Spleen (tissue), 11 donors: ENCODE results near the gene CDC14B. TPM values are rescaled to one million over a fixed set of nuclear protein-coding genes. Genes with fewer than 3 reads are reported as not detected.
"Not testable (repeated sequence)": the region's sequence is repeated elsewhere in the genome, so short reads cannot be mapped to it uniquely, and the experiment has no call there.

Source experiments
- DNase-seq: peaks from one replicate; pipeline ENCODE4 v3.0.0-alpha.2; 2020
- H3K27ac ChIP-seq, 8 donors: fragments of 200-600 bp; sonication (generic) in 7 of 8; 1 replicate in 4 of 8; 2 replicates in 4 of 8; pipeline versions ENCODE4 v1.5.0 to v1.8.0; 2016 to 2021; ENCODE audit warnings: inconsistent platforms in 4 of 8, mild to moderate bottlenecking in 4 of 8, moderate library complexity in 1 of 8
- H3K27me3 ChIP-seq, 7 donors: fragments of 200-600 bp; sonication (generic) in 6 of 7; replicated peaks in 1 of 7; 1 replicate in 4 of 7; 2 replicates in 3 of 7; pipeline versions ENCODE4 v1.5.0 to v1.8.0; 2016 to 2021; ENCODE audit warnings: inconsistent platforms in 3 of 7, mild to moderate bottlenecking in 1 of 7
- H3K36me3 ChIP-seq, 6 donors: fragments of 200-600 bp; sonication (generic) in 5 of 6; 1 replicate in 4 of 6; 2 replicates in 2 of 6; pipeline versions ENCODE4 v1.5.0 to v1.8.0; 2016 to 2021; ENCODE audit warnings: inconsistent platforms in 2 of 6
- H3K4me1 ChIP-seq, 6 donors: fragments of 200-600 bp; sonication (generic) in 5 of 6; 1 replicate in 3 of 6; 2 replicates in 3 of 6; pipeline versions ENCODE4 v1.5.0 to v1.8.0; 2016 to 2021; ENCODE audit warnings: inconsistent platforms in 3 of 6
- H3K4me3 ChIP-seq, 8 donors: fragments of 200-600 bp; sonication (generic) in 7 of 8; 1 replicate in 4 of 8; 2 replicates in 4 of 8; pipeline versions ENCODE4 v1.5.0 to v1.8.0; 2016 to 2021; ENCODE audit warnings: inconsistent platforms in 4 of 8, mild to moderate bottlenecking in 4 of 8, moderate library complexity in 2 of 8
- H3K9me3 ChIP-seq, 8 donors: fragments of 200-600 bp; sonication (generic) in 7 of 8; 1 replicate in 4 of 8; 2 replicates in 4 of 8; pipeline versions ENCODE4 v1.5.0 to v1.8.0; 2016 to 2021; ENCODE audit warnings: inconsistent platforms in 4 of 8
- CTCF ChIP-seq, 11 experiments: fragments of 200-600 bp in 7 of 11; fragments of 450-650 bp in 4 of 11; sonication (generic) in 4 of 11; IDR thresholded peaks in 8 of 11; conservative IDR thresholded peaks in 3 of 11; 1 replicate in 7 of 11; 2 replicates in 4 of 11; pipeline versions ENCODE4 v1.4.0 to v1.8.0; 2016 to 2021; ENCODE audit warnings: antibody characterized with exemption in 11 of 11, inconsistent platforms in 4 of 11, mild to moderate bottlenecking in 1 of 11
- POLR2A ChIP-seq, 3 donors: fragments of 450-650 bp; IDR thresholded peaks; one replicate each; pipeline ENCODE4 v1.5.1; 2017; ENCODE audit warnings: antibody characterized with exemption in 3 of 3, mild to moderate bottlenecking in 1 of 3
- POLR2AphosphoS5 ChIP-seq, 3 donors: sonication (generic); formaldehyde crosslinking; IDR thresholded peaks; one replicate each; pipeline ENCODE4 v1.5.1; 2017; ENCODE audit warnings: antibody characterized with exemption in 3 of 3
- WGBS, 5 donors: extraction: QIAGEN DNeasy Blood & Tissue Kit in 3 of 5; methylation state at CpG; one replicate each; pipeline versions ENCODE4 v1.1.5 to v1.1.7; 2013 to 2018; 5-methylcytosine and 5-hydroxymethylcytosine counted together
- intact Hi-C: fragments of 100-400 bp; cut with DNase I; formaldehyde crosslinking; loops from one replicate; pipeline ENCODE4 v1.15.0; 2023; ENCODE audit warnings: low total_unique reads
- polyA plus RNA-seq, 3 donors: library from polyadenylated mRNA; stranded (reverse); fragments of 200-250 nt; gene quantifications; one replicate each; pipeline ENCODE4 v1.2.1, GENCODE V29; 2013
- total RNA-seq, 7 donors: library from RNA; depleted of rRNA in 3 of 7; stranded (reverse); fragments of >200 nt in 3 of 7; fragmentation: NEBNext Ultra II Directional in 4 of 7; extraction: Animal tissue kit (Norgen Biotek cat#: 25700) in 4 of 7; gene quantifications; one replicate each; pipeline versions ENCODE4 v1.1.0 to v1.2.1, GENCODE V29; 2016 to 2021
- donor health status: healthy with polysubstance abuse.
- donor health status: DM: no; HTN: no; CAD: no; lungs with moderate emphysema.
- donor health status: DM: no; HTN: no; CAD: no.
- donor health status: Bipolar disorder and iron deficiency.
- donor health status: healthy.
- donor health status: DM: no; HTN: no; CAD: no.
- donor health status: DM: yes; HTN: yes; CAD: no.

The CDC14B gene
- total and polyA plus RNA-seq, 10 donors = 1.3 to 10.0 (median 5.8) TPM

GRCh38 chr9:96644137-96644536, 24.5 kb upstream of the CDC14B start:
- Histone ChIP-seq H3K27me3 (no peaks in the 10 kb centered on the region), H3K4me1 (peaks cover 0 to 8% (median 0%) of the 10 kb centered on the region in 6 donors), H3K27ac (no peak overlapping the region), H3K9me3 (no peaks in the 10 kb centered on the region), H3K36me3 (peaks cover 0 to 95% (median 41%) of the 10 kb centered on the region in 6 donors), H3K4me3 (no peak overlapping the region)
- DNase-seq = no peak
- intact Hi-C loops = no loop called here
- TF ChIP-seq CTCF (IDR thresholded peaks at IDR 0.05 in 8 of 11, conservative IDR thresholded peaks at IDR 0.05 in 3 of 11) (no peak), POLR2AphosphoS5 (IDR thresholded peaks at IDR 0.05) (no peak), POLR2A (IDR thresholded peaks at IDR 0.05) (no peak)
- 81 to 90% (median 86%) methylated on average over 2 of the region's 2 CpGs for WGBS, 5 donors

GRCh38 chr9:96641514-96641913, 21.9 kb upstream of the CDC14B start:
- Histone ChIP-seq H3K27me3 (no peaks in the 10 kb centered on the region), H3K27ac (no peak overlapping the region), H3K9me3 (no peaks in the 10 kb centered on the region), H3K36me3 (peaks cover 0 to 69% (median 28%) of the 10 kb centered on the region in 6 donors), H3K4me1 (peaks cover 0 to 8% (median 0%) of the 10 kb centered on the region in 6 donors), H3K4me3 (no peak overlapping the region)
- DNase-seq = no peak
- intact Hi-C loops = no loop called here
- 86 to 89% (median 88%) methylated on average over 3 of the region's 3 CpGs for WGBS, 5 donors
- TF ChIP-seq POLR2AphosphoS5 (IDR thresholded peaks at IDR 0.05) = no peak
- no peak for TF ChIP-seq CTCF (IDR thresholded peaks at IDR 0.05 in 8 of 11, conservative IDR thresholded peaks at IDR 0.05 in 3 of 11)
- TF ChIP-seq POLR2A (IDR thresholded peaks at IDR 0.05) = no peak

- TF ChIP-seq POLR2AphosphoS5 (IDR thresholded peaks at IDR 0.05) (no peak), POLR2A (IDR thresholded peaks at IDR 0.05) (no peak)
- Histone ChIP-seq H3K27me3 (no peaks in the 10 kb centered on the region), H3K27ac (no peak overlapping the region), H3K9me3 (no peaks in the 10 kb centered on the region), H3K4me3 (no peak overlapping the region), H3K4me1 (no peaks in the 10 kb centered on the region), H3K36me3 (peaks cover 0 to 41% (median 10%) of the 10 kb centered on the region in 6 donors)
- intact Hi-C loops = no loop called here
- DNase-seq = no peak
- 91 to 96% (median 94%) methylated on average over 19 of the region's 19 CpGs for WGBS, 5 donors
Observed at GRCh38 chr9:96638606-96639364, 19.1 kb upstream of the CDC14B start.

GRCh38 chr9:96636368-96636767, 16.7 kb upstream of the CDC14B start:
- Histone ChIP-seq H3K27me3 (peaks cover 0 to 18% (median 0%) of the 10 kb centered on the region in 7 donors), H3K4me3 (no peak overlapping the region), H3K27ac (no peak overlapping the region), H3K36me3 (peaks cover 0 to 17% (median 6%) of the 10 kb centered on the region in 6 donors), H3K4me1 (no peaks in the 10 kb centered on the region), H3K9me3 (no peaks in the 10 kb centered on the region)
- DNase-seq = no peak
- WGBS, 5 donors = 71 to 90% (median 74%) methylated on average over 1 of the region's 1 CpG
- no peak for TF ChIP-seq CTCF (IDR thresholded peaks at IDR 0.05 in 8 of 11, conservative IDR thresholded peaks at IDR 0.05 in 3 of 11)
- intact Hi-C loops = no loop called here

- 87 to 91% (median 89%) methylated on average over 8 of the region's 8 CpGs for WGBS, 5 donors
- DNase-seq, H3K27ac ChIP-seq, H3K9me3 ChIP-seq, H3K4me1 ChIP-seq, H3K4me3 ChIP-seq, H3K36me3 ChIP-seq, intact Hi-C loops: not testable (repeated sequence)
- H3K27me3 ChIP-seq = peaks cover 0 to 34% (median 0%) of the 10 kb centered on the region in 7 donors
Observed at GRCh38 chr9:96633579-96633978, 13.9 kb upstream of the CDC14B start.
